HG03558 (cell line): Measurements from ENCODE around the gene ALDH1A2.

ENCODE experiments used
- ATAC-seq: cut with Tn5 transposase; IDR thresholded peaks from one replicate; pipeline ENCODE4 v1.9.1; 2021; ENCODE audit warnings: moderate number of reproducible peaks; ENCODE audit not compliant: unreplicated experiment; ENCODE audit errors: extremely low read depth

ALDH1A2 gene

DNA sequence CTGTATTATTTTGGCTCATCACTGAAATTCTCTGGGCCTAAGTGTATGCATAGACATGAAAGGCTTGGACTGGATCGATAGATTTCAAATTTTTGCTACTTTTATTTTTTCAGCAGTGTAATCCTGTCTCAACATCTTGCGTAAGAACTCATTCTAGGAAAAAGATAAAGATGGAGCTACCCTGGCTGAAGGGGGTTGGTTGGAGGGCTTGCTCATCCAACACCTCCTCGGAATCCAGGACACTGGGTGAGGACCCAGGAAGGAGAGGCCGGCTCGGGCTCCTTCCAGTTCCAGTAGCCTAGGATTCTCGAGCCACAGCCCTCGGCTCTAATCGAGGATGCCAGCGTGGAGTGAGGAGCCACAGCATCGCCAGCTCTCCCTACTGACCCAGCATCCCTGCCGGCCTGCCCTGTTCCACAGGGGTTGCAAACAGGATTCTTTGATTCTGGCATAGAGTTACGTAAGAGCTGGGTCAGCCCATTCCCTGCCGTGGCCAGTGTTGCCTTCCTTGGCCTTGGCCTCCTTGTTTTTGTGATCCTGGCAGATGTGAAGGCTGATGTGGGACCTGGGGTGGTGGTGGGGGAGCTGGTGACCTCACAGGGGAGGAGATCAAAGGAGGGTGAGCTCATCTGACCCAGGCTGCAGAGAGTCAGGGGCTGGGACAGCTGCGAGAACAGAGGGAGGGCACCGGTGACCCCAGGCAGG lies 149.5 kb downstream of the ALDH1A2 start:
- ATAC-seq: no peak

GRCh38 chr15:57914350-57915055 lies 151.0 kb downstream of the ALDH1A2 start:
- no peak for ATAC-seq

- ATAC-seq: no peak
These were observed 154.3 kb downstream of the ALDH1A2 start for GRCh38 chr15:57911247-57911646.

DNA sequence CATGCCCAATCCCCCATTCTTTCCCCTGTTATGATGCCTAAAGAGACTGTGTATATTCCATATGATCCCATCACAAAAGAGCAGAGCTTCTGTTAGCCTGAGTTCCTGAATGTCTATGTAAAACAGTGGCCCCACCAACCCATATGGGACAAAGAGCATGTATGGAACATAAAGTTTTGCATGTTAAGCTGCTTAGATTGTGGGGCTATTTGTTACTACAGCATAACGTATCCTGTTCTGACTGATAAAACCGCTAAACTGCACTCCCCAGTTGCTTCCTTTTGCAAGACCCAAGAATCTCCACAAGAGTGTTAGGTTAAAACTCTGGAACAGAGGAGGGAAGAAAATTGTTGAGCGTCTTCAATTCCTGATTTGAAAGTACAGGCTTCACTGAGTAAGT lies 154.8 kb downstream of the ALDH1A2 start:
- no peak for ATAC-seq

DNA sequence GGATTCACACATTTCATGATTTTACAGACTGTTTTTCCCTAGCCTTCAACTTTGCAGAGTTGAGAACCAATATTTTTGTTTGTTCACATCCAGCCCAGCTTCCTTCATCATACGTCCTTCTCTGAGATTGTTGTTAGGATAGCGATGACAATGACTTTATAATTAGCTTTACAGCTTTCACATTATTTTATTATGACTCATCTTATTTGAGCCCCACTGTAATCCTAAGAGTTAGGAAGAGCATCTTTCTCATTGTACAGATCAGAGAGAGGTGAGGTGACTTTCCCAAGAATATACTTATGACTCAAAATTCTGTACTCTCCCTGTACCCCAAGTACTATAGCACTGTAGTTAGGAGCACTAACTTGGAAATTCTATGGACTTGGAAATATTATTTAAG lies 156.1 kb downstream of the ALDH1A2 start:
- no peak for ATAC-seq

GRCh38 chr15:57903626-57904025 lies 161.9 kb downstream of the ALDH1A2 start:
- no peak for ATAC-seq
